NCI-H1436 treated with DMSO at 0.1 percent for 48 hours (cell line): Measurements from ENCODE around the gene NAIF1.
"Not testable (repeated sequence)": the region's sequence is repeated elsewhere in the genome, so short reads cannot be mapped to it uniquely, and the experiment has no call there.

Experiments used
- DNase-seq: peaks from one replicate; lab custom pipeline; 2025; lab: John Stamatoyannopoulos, UW

NAIF1 gene

DNA sequence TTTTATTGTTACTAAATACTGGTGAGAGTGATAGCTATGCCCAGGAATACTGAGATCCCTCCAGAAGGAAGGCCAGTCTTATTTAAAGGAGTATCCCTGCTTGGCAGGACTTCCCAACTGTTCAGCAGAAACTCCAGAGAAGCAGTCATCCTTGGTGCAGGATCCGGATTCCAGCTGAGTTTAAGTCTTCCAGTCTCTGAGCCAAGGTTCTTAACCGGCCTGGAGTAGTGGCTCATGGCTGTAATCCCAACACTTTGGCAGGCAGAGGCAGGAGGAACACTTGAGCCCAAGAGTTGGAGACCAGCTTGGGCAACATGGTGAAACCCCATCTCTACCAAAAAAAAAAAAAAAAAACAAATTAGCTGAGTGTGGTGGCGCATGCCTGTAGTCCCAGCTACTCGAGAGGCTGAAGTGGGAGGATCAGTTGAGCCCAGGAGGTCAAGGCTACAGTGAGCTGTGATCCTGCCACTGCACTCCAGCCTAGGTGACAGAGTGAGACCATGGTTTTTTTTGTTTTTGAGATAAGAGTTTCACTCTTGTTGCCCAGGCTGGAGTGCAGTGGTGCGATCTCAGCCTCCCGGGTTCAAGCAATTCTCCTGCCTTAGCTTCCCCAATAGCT, 7.6 kb downstream of the NAIF1 start:
- DNase-seq, result no peak

- no peak for DNase-seq
Observed at GRCh38 chr9:128057724-128058409, 9.3 kb downstream of the NAIF1 start.

DNA sequence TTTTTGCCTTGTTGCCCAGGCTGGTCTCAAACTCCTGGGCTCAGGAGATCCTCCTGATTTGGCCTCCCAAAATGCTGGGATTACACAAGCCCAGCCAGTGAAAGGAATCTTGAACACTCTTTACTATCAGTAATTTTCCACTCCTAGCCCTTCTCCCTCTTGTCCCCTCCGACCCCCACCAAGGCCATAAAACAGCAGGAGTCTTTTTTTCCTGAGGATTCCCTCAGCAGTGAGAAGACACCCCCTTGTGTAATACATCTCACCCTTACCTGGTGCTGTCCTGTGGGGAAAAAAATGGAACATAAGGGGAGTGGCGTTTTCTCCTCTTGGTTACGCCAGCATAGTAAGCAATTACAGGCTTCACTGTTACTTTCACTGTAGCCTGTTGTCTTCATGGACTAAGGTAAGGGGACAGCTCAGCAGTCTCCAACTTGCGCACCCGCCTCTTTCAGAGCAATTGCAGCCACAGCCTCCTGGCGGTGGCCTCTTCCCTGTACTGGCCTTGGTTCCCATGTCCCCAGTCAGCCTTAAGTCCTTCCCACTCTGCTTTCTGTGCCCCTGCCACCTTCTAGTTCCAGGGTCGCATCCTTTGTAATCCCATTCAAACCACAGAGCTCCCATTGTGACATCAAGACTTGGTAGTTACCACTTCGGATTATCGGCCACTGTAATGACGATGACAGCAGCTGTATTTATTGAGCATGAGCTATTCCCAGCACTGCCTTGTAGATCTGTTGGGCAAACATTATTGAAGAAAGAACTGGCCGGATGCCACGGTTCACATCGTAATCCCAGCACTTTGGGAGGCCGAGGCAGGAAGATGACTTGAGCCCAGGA, 10.0 kb downstream of the NAIF1 start:
- DNase-seq, result no peak

- no peak for DNase-seq
Observed at GRCh38 chr9:128056086-128056485, 11.0 kb downstream of the NAIF1 start.

DNA sequence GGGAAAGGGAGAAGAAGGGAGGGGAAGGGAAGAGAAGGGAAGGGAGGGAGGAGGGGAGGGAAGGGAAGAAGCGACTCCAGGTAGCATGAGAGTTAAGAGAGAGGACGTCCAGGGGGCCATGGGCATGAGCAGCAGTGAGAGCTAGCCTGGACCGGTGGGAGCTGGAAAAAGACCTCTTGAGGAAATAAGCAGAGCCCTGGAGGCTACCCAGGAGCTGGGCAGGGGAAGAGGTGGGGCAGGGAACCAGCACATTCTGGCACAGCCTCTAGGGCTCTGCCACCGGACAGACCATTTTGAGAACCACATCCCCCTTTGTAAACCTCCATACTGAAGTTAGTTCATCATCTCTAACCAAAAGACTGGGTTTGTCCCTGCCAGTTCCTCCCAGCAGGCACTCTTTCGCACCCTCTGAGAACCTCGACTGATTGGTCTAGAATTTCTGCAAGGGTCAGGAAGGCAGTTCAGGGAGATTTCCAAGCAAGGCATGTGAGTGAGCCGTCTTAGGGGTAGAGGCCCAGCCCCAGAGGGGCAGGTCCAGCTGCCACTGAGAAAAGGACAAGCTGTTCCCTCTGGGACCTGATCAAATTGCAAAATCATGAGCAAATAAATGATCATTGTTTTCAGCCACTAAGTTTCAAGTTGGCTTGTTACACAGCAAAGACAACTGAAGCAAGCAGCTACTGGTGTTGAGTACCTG, 11.6 kb downstream of the NAIF1 start:
- no peak for DNase-seq

DNA sequence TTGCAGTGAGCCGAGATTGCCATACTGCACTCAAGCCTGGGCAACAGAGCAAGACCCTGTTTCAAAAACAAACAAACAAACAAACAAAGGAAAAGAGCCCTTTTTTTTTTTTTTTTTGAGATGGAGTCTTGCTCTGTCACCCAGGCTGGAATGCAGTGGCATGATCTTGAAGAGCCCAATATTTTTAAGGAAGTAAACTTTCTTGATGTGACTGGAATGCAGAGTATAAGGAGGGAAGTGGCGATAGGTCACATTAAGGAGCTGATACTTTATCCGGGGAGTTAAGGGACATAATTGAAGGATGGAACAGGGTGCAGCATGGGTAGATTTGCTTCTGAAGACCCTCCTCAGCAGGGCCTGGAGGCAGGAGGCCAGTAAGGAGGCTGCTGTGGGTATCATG, 13.0 kb downstream of the NAIF1 start:
- DNase-seq, result no peak

- DNase-seq, result no peak
Observed at GRCh38 chr9:128053560-128053959, 13.6 kb downstream of the NAIF1 start.

- DNase-seq, result no peak
Observed at GRCh38 chr9:128051932-128052709, 15.0 kb downstream of the NAIF1 start.

DNA sequence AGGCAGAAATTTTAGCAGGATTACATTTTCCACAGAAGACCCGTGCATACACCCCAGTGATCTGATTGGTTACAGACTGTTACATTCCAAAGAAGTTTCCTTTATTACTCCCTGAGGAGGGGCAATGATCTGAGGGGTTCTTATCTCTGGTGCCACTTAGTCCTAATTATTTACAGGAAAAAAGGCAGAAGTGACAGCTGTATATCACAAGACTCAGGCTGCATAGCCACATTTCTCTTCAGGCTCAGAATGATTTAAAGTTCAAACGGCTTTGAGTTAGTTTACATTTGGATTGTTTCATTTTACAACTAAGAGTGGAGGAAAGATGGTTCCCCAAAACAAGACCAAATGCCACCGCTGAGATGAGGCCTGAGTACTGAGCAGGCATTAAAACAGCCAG, 17.3 kb downstream of the NAIF1 start:
- DNase-seq, result no peak

- no peak for DNase-seq
Observed at GRCh38 chr9:128048663-128049062, 18.5 kb downstream of the NAIF1 start.

- DNase-seq, result no peak
Observed at GRCh38 chr9:128047231-128047630, 19.9 kb downstream of the NAIF1 start.

GRCh38 chr9:128045831-128046230, 21.3 kb downstream of the NAIF1 start:
- no peak for DNase-seq

DNA sequence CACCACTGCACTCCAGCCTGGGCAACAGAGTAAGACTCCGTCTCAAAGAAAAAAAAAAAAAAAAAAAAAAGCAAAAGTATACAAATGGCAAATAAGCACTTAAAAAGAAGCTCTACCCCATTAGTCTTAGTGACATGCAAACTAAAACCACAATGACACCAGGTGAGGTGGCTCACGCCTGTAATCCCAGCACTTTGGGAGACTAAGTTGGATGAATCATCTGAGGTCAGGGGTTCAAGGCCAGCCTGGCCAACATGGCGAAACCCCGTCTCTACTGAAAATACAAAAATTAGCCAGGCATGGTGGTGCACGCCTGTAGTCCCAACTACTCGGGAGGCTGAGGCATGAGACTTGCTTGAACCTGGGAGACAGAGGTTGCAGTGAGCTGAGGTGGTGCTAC, 21.7 kb downstream of the NAIF1 start:
- DNase-seq, result not testable (repeated sequence)

- DNase-seq, result no peak
Observed at GRCh38 chr9:128043467-128043868, 23.7 kb downstream of the NAIF1 start.

- no peak for DNase-seq
Observed at GRCh38 chr9:128042043-128042442, 25.1 kb downstream of the NAIF1 start.

- not testable (repeated sequence) for DNase-seq
Observed at GRCh38 chr9:128040783-128041182, 26.3 kb downstream of the NAIF1 start.

- DNase-seq, result not testable (repeated sequence)
Observed at GRCh38 chr9:128036522-128036921, 30.6 kb downstream of the NAIF1 start.

DNA sequence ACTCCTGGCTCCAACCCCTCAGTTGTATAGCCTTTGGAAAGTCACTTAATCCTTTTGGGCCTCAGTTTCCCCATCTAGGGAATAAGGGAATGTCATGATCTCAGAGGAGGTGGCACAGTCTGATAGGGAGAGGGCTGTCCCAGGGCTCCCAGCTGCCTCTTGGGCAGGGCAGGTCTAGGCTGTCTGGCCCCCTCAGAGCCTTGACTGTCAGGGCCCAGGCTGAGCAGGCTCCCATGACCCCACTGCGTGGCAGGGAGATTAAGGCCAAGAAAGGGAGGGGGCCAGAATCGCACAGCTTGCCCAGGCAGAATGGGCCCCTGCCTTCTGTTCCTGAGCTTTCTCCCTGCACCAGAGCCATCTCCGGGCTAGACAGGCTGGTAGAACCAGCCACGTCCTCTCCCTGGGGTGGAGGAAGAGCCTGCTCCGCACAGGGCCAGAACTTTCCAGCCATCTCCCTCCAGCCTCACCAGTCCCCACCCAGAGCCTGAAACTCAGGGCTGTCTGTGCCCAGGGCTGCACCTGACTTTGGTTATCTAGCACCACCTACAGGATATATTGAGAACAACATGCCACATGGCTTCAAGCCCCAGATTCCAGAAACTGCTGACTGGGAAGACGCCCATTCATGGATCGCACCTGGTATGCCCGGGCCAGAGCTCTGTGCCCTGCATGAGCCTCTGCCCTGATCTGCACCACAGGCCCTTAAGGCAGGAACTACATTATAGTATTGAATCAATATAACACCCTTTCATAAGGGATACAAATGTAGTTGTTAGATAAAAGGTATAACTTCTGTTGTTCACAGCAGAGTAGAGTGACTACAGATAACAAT, 32.1 kb downstream of the NAIF1 start:
- peak; percentile 24 for DNase-seq

GRCh38 chr9:128033609-128034008, 33.5 kb downstream of the NAIF1 start:
- DNase-seq, result no peak

DNA sequence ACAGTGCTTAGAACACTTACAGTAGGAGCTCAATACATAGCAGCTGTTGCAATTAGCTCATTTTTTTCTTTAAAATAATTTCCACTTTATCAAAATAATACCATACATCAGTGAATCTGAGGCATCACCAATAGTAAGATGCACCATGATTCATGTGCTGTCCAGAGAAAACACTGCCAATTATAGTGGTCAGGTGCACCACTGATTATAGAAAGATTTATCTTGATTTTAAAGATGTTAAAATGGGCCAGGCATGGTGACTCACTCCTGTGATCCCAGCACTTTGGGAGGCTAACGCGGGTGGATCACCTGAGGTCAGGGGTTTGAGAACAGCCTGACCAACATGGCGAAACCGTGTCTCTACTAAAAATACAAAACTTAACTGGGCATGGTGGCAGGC, 39.4 kb downstream of the NAIF1 start:
- DNase-seq, result no peak
